Panc1 (cell line): ENCODE measurements around the gene UBASH3B. TPM values are rescaled to one million over a fixed set of nuclear protein-coding genes. Genes with fewer than 3 reads are reported as not detected.
A peak's percentile ranks its signal among the peaks of the same experiment; 100 is the strongest.

Experiments used
- ATAC-seq: fragments of 200-7000 bp; cut with Tn5 transposase; 2 replicates; pipeline ENCODE4 v1.9.1; 2020; ENCODE audit warnings: mild to moderate bottlenecking, moderate library complexity
- BruUV-seq: library from RNA; stranded (reverse); fragments of 400-500 nt; replicated peaks from 2 replicates; lab custom pipeline; 2021; lab: Mats Ljungman, UMichigan
- CTCF ChIA-PET: fragments of 300-600 bp; sonication (Branson Sonifier 250); formaldehyde crosslinking; loops from one replicate; lab custom pipeline; 2022; ENCODE audit warnings: antibody characterized with exemption; lab: Charles Lee
- POLR2A ChIA-PET: fragments of 300-600 bp; sonication (Branson Sonifier 250); formaldehyde crosslinking; loops from one replicate; lab custom pipeline; 2022; ENCODE audit warnings: antibody characterized with exemption; lab: Charles Lee
- DNase-seq: peaks from one replicate; pipeline ENCODE4 v3.0.0-alpha.2; 2010; ENCODE audit warnings: low read depth, low spot score
- H3K27ac ChIP-seq: 2 replicates; pipeline ENCODE4 v1.5.1; 2011; ENCODE audit warnings: mild to moderate bottlenecking, low read length, inconsistent platforms
- H3K27me3 ChIP-seq: fragments of 200-500 bp; sonication (Bioruptor generic); 2 replicates; pipeline ENCODE4 v1.6.0; 2014; ENCODE audit warnings: low read length, inconsistent platforms; ENCODE audit not compliant: control insufficient read depth, insufficient read depth
- H3K36me3 ChIP-seq: fragments of 200-500 bp; sonication (Bioruptor generic); 2 replicates; pipeline ENCODE4 v1.5.1; 2014; ENCODE audit warnings: inconsistent platforms, mild to moderate bottlenecking, low read length, moderate library complexity; ENCODE audit not compliant: control insufficient read depth, insufficient read depth
- H3K4me1 ChIP-seq: 2 replicates; pipeline ENCODE4 v1.5.1; 2011; ENCODE audit warnings: inconsistent platforms, mild to moderate bottlenecking, low read length, moderate library complexity; ENCODE audit not compliant: control insufficient read depth, insufficient read depth
- H3K4me3 ChIP-seq, 2 experiments: 2 replicates each; pipeline ENCODE4 v1.5.1; 2011 to 2012; ENCODE audit warnings: low read depth in 2 of 2, low read length in 2 of 2, mild to moderate bottlenecking in 2 of 2, inconsistent platforms in 1 of 2, moderate library complexity in 1 of 2
- H3K9me3 ChIP-seq: fragments of 200-500 bp; sonication (Bioruptor generic); 2 replicates; pipeline ENCODE4 v1.5.1; 2014; ENCODE audit warnings: low read depth, mild to moderate bottlenecking, inconsistent platforms, low read length, moderate library complexity; ENCODE audit not compliant: control insufficient read depth, insufficient read depth
- CTCF ChIP-seq: fragments of 450-650 bp; IDR thresholded peaks from 2 replicates; pipeline ENCODE4 v1.5.1; 2017; ENCODE audit warnings: mild to moderate bottlenecking
- POLR2AphosphoS5 ChIP-seq: IDR thresholded peaks from 2 replicates; pipeline ENCODE4 v1.6.1; 2012; ENCODE audit warnings: mild to moderate bottlenecking, low read depth, low read length, moderate library complexity
- REST ChIP-seq, 2 experiments: IDR thresholded peaks; 2 replicates each; pipeline ENCODE4 v1.6.1; 2011 to 2012; ENCODE audit warnings: low read depth in 2 of 2, control low read depth in 1 of 2, low read length in 1 of 2, mild to moderate bottlenecking in 1 of 2, moderate library complexity in 1 of 2; ENCODE audit not compliant: insufficient read depth in 1 of 2
- SIN3A ChIP-seq: IDR thresholded peaks from 2 replicates; pipeline ENCODE4 v1.6.1; 2012; ENCODE audit warnings: low read depth, mild to moderate bottlenecking, low read length, moderate library complexity, borderline replicate concordance; ENCODE audit not compliant: insufficient read depth
- TCF7L2 ChIP-seq: IDR thresholded peaks from 2 replicates; pipeline ENCODE4 v1.6.1; 2011; ENCODE audit warnings: mild to moderate bottlenecking, low read depth, low read length, inconsistent platforms
- in situ Hi-C: cut with HindIII; loops from 2 replicates; pipeline ENCODE4 v1.10.0; 2016; ENCODE audit warnings: low sequenced_read_pairs, low pct_unique_long_range_greater_than_20kb
- intact Hi-C: fragments of 100-400 bp; cut with micrococcal nuclease; formaldehyde crosslinking; loops from one replicate; pipeline ENCODE4 v1.10.0; 2022; ENCODE audit not compliant: unreplicated experiment
- total RNA-seq: library from RNA; stranded (reverse); gene quantifications from one replicate; pipeline ENCODE4 v1.2.1, GENCODE V29; 2021; ENCODE audit not compliant: unreplicated experiment

Gene UBASH3B
- total RNA-seq, 1 experiment from 2014 or later = 55.1 TPM

GRCh38 chr11:122685041-122685440 is 29.5 kb downstream of the UBASH3B start:
- Histone ChIP-seq H3K4me1 (no peaks in the 10 kb centered on the region), H3K36me3 (no peaks in the 10 kb centered on the region), H3K4me3 (no peak overlapping the region), H3K27me3 (no peaks in the 10 kb centered on the region), H3K9me3 (no peaks in the 10 kb centered on the region), H3K27ac (no peak overlapping the region)
- no TSS peak for BruUV-seq
- no peak for DNase-seq
- intact Hi-C loops = no loop called here
- CTCF ChIA-PET = no interaction called here
- TF ChIP-seq REST (IDR thresholded peaks at IDR 0.05; ENCODE audit: insufficient read depth in 1 of 2, low read depth in 2 of 2, low read length in 1 of 2) = no peak
- TF ChIP-seq CTCF = no peak
- no peak for TF ChIP-seq TCF7L2
- TF ChIP-seq SIN3A = no peak
- TF ChIP-seq POLR2AphosphoS5 = no peak
- in situ Hi-C loops = no loop called here
- POLR2A ChIA-PET = no interaction called here
- no peak for ATAC-seq

GRCh38 chr11:122686111-122686510 is 30.6 kb downstream of the UBASH3B start:
- in situ Hi-C loops = no loop called here
- no peak overlapping the region for H3K27ac ChIP-seq
- TF ChIP-seq REST (IDR thresholded peaks at IDR 0.05; ENCODE audit: insufficient read depth in 1 of 2, low read depth in 2 of 2, low read length in 1 of 2) (no peak), TCF7L2 (no peak), CTCF (no peak), SIN3A (no peak), POLR2AphosphoS5 (no peak)
- CTCF ChIA-PET = interaction anchor here (0.6 kb wide), 1 partner anchor 20 kb away, joined by 3 read pairs; no protein-coding TSS in a partner anchor
- BruUV-seq = no TSS peak
- H3K4me3 ChIP-seq = no peak overlapping the region
- ATAC-seq (0 out of 2 replicates have a peak, but pooled peaks have one; percentile 8), DNase-seq (no peak)
- H3K9me3 ChIP-seq = no peaks in the 10 kb centered on the region
- H3K27me3 ChIP-seq = no peaks in the 10 kb centered on the region
- no peaks in the 10 kb centered on the region for H3K36me3 ChIP-seq
- POLR2A ChIA-PET = interaction anchor here (0.6 kb wide), 1 partner anchor 24 kb away, joined by 5 read pairs; no protein-coding TSS in a partner anchor
- intact Hi-C loops = no loop called here
- peaks cover 5% of the 10 kb centered on the region; the same call in 1 of the 2 replicates for H3K4me1 ChIP-seq
